GM18511 (cell line): ENCODE data around the gene LYPD5.
"Not testable (repeated sequence)": the region's sequence is repeated elsewhere in the genome, so short reads cannot be mapped to it uniquely, and the experiment has no call there.

Experiments
- ATAC-seq: cut with Tn5 transposase; IDR thresholded peaks from one replicate; pipeline ENCODE4 v1.9.1; 2021; ENCODE audit warnings: mild to moderate bottlenecking, moderate library complexity; ENCODE audit not compliant: unreplicated experiment

Gene LYPD5

GRCh38 chr19:43779147-43779819 is 23.0 kb downstream of the LYPD5 start:
- no peak for ATAC-seq

DNA sequence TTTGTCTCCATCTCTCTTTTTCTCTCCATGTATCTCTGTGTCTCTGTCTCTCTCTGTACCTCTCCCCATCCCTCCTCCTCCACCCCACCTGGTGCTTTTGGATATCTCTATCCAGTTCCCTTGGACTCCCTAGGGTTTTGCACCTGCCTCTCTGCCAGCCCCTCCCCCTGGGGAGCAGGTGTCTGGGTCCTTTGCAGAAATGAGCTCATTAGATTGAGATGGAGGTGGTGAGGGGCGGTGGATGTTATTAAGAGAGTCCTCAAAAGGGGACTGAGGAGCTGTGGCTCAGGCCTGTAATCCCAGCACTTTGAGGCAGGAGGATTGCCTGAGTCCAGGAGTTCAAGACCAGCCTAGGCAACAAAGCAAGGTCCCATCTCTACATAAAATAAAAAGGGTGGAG is 23.6 kb downstream of the LYPD5 start:
- ATAC-seq: no peak

- ATAC-seq: no peak
These were observed 25.0 kb downstream of the LYPD5 start for GRCh38 chr19:43777163-43777695.

DNA sequence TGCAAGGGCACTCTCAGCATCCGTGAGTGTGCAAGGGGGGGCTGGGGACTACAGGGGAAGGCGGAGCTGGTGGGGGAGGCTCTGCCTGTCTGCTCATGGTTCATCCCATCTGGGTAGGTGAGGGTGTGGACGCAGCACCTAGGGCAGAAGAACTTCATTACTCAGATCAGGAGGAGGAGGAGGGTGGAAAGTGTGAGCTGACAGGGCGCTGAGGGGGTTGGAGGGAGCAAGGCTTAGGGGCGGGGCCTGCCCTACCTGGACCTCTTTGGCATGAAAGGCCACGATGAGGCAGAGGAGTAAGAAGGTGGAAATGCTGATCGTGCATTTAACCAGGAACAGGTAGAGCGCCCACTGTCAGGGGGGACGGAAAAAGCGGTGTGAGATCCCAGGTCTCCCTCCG is 26.0 kb downstream of the LYPD5 start:
- ATAC-seq: no peak

- no peak for ATAC-seq
These were observed 26.9 kb downstream of the LYPD5 start for GRCh38 chr19:43775299-43775890.

DNA sequence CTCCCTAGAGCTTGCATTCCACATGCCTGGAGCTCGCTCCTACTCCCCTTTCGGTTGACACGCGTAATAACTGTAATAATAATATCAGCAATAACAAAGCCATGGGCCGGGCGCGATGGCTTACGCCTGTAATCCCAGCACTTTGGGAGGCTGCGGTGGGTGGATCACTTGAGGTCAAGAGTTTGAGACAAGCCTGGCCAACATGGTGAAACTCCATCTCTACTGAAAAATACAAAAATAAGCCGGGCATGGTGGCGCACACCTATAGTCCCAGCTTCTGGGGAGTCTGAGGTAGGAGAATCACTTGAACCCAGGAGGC is 27.3 kb downstream of the LYPD5 start:
- not testable (repeated sequence) for ATAC-seq

DNA sequence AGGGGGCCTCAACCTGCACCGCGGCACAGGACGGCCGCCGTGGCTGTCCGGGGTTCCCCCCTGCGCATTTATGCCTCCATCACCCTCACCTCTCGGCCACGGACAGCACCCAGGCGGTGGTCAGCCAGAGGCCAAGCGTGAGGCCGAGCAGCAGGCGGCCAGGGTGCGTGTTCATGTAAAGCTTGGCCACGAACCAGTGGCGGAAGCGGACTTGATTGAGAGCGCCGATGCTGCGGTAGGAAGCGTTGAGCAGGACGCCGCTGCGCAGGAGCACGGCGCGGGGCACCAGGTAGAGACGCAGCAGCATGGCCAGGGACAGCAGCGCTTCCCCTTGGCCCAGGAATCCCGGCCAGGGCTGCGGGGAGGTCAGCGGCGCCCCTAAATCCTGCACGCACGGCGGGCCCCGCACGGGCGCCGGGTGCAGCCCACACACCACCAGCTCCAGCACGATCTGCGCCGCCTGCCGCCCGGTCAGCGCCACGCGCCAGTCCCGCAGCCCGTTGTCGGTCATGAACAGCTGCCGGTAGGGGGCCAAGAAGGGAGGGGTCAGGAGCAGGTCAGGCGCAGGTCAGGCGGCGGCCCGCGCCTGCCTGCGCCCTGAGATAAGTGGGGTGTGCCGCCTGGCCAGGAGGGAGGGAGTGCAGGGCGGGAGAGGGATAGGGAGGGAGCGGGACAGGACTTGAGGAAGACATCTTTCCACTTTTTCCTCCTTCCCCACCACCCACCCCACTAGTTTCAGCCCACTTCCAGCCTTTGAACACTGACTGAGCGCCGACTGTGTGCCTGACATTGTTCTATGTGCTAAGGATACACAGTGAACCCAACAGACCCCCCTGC is 27.9 kb downstream of the LYPD5 start:
- no peak for ATAC-seq

DNA sequence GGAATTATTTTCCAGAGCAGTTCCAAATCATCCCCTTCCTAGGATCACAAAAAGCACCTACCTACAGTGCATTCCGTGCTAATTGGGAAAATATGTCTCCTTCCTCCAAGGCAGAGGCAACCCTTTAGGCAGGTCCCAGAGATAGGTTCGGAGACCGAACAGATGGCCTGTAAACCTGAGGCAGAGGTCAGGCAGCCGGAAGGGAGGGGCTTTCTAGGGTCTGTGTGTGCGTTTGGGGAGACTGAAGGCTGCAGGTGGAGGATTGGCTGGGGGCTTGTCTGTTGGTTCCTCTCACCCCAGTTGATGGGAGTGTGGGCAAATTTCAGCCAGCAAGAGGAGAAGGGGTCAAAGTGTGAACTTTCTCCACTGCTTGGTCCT is 28.5 kb downstream of the LYPD5 start:
- no peak for ATAC-seq

DNA sequence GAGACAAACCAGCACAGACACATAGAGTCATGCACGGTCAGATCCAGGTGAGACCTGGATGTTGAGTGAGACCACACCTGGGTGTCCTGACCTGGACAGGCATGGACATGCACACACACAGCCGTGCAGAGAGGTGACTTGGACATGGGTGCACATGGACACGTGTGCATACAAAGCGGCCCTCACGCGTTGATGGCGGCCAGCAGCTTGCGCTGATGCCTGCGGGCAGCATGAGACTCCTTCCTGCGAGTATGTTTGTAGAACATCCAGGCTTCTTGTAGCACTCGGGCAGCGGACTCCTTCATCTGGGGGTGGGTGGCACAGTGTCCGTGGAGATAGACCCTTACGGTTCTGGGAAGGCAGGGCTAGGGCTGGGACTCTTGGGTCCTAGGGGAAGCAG is 33.0 kb downstream of the LYPD5 start:
- no peak for ATAC-seq

DNA sequence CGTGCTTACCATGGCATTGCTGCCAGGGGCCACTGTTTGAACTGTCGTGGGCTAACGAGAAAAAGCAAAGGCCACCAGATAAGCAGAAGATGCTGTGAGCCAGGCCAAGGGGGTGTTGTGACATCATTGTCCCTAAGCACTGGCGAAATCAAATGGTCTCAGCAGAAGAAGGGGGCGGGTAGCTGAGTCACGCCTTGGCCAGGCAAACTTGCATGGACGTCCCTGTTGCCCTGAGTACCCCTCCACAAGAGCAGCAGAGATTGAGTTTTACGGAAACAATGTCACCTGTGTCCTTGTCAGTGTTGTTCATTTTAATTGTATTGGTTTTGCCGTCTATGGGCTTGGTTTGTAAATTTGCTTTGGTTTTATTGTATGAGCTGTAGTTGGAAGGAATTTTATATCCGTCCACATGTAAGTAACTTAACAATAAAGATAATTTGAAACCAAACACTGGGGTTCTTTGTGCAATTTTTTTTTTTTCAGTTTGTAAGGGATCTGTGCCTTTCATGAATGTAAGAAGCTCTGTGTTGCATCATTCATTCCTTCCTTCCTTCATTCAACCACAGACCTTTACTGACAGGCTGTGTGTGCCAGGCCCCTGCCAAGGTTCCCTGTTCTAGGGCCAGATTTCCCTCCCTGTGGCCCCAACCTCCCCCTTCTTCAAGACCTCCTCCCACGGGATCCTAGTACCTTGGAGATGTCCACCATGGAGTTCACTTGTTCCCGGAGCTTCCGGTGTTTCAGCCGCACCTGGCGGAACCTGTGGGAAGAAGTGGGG is 33.8 kb downstream of the LYPD5 start:
- no peak for ATAC-seq

DNA sequence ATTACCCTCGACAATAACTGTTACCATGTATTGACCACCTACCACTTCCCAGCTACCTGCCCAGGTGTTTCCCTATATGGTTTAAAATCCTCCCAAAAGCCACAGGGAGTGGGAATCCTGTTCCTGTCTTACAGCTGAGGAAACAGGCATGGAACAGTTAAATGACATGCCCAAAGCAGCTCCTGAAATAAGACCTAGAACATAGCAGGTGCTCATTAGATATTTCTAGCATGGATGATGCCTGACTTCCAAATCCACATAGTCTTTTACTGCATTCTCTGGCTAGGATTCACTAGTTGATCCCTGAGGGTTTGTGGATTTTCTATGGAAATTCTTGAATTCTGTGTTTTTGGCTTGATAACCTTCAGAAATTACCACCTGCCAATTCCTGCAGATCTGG is 34.4 kb downstream of the LYPD5 start:
- no peak for ATAC-seq

GRCh38 chr19:43767316-43767715 is 34.9 kb downstream of the LYPD5 start:
- ATAC-seq: no peak

DNA sequence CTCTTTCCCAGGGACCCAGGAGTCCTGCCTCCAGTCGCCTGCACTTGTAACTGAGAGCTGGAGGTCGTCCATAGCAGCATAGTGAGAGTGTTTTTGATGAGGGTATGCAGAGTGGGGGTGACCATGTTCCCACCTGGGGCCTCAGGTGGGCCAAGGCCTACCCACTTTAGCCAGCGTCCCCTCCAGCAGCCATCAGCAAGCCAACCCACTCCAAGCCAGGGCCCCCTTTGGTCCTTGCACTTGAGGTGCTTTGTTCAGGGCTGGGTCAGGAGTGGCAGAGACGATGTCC is 35.5 kb downstream of the LYPD5 start:
- ATAC-seq: no peak

DNA sequence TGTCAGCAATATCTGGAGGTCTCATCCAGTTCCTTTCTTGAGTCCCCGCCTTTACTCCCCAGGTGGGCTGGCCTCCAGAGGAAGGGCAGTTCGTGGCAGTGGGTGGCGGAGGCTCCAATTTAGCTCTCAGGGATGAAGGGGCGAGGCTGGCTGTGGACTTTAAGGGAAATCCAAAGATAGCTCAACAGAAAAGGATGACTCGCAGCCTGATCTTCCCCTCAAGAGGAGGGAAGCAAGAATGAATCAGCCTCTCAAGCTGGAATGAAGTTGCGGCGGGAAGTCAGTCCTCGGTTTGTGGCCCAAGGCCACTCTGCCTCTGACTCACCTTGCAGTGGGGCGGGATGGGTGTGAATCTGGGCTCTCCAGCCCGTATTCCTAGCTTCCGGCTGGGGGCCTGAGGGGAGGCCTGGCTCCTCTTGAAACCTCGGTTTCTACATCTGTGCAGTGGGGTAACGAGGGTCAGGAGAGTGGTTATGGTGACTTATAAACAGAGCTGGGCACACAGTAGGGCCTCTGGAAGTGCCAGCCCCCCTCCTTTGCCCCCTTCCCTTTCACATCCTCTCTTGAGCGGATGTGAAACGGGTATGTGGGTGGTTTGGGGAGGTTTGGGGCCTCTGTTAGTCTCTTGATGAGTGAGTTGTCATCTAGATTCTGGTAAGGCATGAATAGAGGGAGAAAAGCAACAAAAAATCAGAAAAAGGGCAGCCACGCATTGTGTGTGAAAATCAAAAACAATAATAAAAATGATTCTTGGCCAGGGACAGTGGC is 37.0 kb downstream of the LYPD5 start:
- peak; percentile 79 for ATAC-seq

GRCh38 chr19:43764684-43765083 is 37.6 kb downstream of the LYPD5 start:
- not testable (repeated sequence) for ATAC-seq

GRCh38 chr19:43763473-43763939 is 38.7 kb downstream of the LYPD5 start:
- no peak for ATAC-seq

GRCh38 chr19:43762814-43763213 is 39.4 kb downstream of the LYPD5 start:
- no peak for ATAC-seq

DNA sequence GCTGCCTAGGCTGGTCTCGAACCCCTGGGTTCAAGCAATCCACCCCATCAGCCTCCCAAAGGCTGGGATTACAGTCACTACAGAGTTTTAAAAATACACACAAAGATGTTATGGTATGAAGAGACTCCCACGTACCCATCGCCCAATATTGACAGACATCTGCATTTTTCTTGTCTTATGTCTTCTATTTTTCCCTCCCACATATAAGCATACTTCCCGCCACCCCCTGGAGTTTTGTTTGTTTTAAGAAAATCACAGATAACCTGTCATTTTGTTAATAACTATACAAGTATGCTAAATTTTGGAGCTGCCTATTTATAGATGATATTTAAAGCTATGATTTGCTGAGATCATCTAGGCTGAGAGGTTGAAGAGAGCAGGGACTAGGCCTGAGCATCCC is 41.3 kb downstream of the LYPD5 start:
- no peak for ATAC-seq

GRCh38 chr19:43759515-43759914 is 42.7 kb downstream of the LYPD5 start:
- ATAC-seq: no peak

DNA sequence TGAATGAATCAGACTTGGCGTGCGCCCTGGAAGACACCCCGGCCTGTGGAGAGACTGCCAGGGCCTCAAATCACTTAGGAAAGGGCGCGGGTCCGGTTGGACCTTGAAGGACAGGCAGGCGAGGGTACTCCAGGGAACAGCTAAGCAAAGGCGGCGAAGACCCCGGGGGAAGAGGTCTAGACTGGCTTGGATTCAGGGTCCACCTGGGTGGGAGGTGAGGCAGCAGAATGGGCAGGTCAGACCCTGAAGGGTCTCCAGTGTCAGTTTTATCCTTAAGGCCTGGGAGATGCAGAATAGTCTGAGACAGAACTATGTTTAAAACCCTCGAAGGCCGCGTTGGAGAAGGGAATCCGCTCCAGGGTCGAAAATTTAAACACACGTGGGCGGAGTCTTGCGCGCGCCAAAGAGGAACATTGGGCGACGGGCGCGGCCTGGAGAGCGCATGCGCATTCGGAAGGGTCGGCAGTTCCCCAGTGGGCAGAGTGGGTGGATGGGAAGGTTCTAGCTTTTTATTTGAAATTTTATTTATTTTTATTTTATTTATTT is 46.9 kb downstream of the LYPD5 start:
- no peak for ATAC-seq
